GM12874 (cell line): ENCODE measurements around the gene ARPIN.

Experiments used
- TF ChIP-seq, protein P1 (sequence below): IDR thresholded peaks from 2 replicates; pipeline ENCODE4 v1.5.1; 2011; ENCODE audit warnings: low read depth, mild to moderate bottlenecking, control low read depth, low read length, moderate library complexity; ENCODE audit not compliant: insufficient read depth

The ARPIN gene

DNA sequence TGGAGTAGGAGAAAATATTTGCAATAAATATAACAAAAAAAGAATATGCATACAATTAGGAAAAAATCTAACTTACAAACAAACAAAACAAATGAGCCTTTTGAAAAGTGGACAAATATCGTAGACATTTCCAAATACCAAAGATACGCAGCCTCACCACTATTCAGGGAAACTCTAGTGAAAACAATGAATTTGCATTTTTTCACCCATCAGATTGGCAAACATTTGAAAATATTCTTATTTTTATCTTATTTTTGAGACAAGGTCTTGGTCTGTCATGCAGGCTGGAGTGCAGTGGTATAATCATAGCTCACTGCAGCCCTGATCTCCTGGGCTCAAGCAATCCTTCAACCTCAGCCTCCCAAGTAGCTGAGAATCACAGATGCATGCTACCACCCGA is 34.4 kb downstream of the ARPIN start:
- TF ChIP-seq, protein P1, sequence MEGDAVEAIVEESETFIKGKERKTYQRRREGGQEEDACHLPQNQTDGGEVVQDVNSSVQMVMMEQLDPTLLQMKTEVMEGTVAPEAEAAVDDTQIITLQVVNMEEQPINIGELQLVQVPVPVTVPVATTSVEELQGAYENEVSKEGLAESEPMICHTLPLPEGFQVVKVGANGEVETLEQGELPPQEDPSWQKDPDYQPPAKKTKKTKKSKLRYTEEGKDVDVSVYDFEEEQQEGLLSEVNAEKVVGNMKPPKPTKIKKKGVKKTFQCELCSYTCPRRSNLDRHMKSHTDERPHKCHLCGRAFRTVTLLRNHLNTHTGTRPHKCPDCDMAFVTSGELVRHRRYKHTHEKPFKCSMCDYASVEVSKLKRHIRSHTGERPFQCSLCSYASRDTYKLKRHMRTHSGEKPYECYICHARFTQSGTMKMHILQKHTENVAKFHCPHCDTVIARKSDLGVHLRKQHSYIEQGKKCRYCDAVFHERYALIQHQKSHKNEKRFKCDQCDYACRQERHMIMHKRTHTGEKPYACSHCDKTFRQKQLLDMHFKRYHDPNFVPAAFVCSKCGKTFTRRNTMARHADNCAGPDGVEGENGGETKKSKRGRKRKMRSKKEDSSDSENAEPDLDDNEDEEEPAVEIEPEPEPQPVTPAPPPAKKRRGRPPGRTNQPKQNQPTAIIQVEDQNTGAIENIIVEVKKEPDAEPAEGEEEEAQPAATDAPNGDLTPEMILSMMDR, result no peak

DNA sequence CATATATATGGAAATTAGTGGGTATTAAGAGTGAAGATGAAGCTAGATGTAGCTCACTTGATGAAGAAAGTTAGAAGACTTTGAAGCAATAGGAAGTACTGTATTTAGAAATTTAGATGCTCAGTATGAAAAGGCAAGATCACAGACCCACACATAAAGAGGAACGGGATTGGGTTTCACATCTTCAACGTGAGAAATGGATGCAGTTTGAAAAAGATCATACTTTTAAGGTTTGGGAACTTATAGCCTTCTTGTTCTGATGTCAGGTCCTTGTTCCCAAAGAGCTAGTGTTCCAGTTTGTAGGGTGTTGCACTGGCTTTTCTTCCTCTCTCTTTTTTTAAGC is 35.7 kb downstream of the ARPIN start:
- TF ChIP-seq, protein P1, result no peak

DNA sequence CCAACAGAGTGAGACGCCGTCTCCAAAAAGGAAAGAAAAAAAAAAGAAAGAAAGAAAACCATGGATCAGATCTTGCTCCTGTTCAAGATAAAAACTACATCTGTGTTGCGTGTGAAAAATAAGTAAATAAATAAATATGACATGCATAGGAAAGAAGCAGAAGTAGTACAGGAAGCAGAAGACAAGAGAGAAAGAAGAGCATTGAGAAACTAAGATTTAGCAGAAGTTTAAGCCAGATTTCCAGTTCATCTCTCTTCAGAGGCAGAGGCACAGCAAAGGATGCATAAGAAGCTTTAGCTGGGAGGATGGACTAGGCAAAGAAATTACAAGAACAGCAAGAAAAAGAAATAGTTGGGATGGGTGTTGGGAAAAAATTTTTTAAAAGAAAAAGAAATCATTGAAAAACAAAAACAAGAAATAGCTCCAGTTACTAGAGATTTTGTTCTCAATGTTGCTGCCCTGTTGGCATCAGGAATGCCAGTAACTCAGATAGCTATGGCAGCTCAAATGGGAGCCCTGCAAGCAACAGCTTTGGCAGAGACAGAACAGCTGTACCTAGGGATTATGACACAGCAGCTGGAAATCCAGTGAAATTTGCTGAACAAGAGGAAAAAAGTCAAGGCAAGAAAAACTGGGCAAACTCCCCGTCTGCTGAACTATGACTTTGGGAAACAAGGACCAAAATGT is 36.2 kb downstream of the ARPIN start:
- TF ChIP-seq, protein P1, result no peak

DNA sequence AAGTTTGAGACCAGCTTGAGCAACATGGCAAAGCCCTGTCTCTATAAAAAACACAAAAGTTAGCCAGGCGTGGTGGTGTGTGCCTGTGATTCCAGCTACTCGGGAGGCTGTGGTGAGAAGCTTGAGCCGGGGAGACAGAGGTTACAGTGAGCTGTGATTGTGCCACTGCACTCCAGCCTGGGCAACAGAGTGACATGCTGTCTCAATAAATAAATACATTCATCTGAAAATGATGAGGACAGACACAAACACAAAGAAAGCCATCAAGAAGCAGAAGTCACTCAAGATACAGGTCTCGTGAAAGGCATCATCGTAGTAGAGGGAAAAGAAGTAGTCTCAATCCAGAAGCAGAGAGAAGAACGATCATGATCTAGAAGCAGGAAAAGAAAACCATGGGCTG is 37.0 kb downstream of the ARPIN start:
- TF ChIP-seq, protein P1, result no peak

DNA sequence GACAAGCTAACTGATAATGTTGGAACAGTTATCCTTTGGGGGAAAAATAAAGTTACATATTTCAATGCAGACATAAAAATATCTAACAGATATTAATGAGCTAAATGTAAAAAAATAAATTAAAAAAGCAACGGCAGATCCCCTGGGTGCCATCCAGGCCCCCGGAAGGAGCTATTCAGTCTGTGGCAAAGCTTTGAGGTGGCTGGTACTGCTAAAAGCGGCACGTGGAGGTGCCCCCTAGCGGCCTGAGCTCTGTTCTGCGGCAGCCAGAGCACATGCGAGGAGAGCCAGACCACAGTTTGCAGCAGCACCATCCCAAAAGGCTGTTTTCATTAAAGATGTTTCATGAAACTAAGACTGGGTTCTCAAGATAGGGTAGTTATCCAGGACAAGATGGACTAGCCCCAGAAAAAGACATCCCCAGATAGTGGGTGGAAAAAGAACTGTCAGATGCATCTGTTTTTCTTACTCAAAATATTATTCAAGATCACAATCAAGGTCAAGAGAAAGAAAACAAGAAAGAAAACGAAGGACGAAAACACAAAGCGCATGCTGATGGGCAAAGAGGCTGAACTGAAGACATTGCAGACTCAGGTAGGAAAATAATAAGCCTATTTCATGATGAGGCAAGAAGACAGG is 37.7 kb downstream of the ARPIN start:
- TF ChIP-seq, protein P1, result peak; percentile 92

DNA sequence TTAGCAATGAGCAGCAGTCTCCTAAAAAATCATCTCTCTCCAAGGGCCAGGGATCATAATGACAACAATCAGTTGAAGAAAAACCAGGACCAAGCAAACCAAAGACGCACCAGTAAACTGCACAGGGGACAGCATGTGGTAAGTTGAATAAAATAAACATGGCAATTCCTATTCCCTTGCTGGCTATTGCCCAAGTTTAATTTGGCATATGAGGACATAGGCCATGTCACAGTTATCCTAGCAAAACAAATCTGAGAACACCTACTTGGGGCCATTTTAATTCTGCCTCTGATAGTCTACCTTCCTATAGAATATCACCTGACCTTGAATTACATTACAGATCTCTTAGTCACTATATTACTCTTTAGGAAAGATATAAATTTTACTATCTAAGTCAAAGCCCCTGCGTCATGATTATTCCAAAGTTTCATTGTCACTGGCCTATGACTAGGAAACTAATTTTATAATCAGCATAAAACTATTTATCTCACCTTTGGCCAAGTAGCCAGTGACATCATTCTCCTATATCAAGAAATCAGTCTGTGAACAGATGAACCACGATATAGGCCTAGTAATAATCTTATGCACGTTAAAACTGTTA is 42.0 kb downstream of the ARPIN start:
- TF ChIP-seq, protein P1, result no peak

DNA sequence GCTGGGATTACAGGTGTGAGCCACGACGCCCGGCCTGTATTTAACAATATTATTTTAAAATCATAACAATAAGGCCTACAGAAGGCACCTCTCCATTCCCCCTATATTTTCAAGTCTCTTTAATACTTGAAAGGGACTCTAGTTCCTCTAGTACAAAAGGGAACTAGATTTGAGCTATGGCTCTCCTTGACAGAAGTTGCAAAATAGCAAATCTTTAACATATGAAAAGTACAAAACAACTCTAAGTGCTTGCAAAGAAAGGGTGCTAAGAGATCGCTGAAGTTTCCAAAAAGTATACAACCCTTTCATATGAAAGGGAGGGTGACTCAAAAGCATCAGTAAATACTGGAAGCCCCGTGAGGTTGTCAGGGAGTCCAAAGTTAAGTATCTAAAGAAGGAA is 42.7 kb downstream of the ARPIN start:
- TF ChIP-seq, protein P1, result no peak
